Neuron (in vitro differentiated cells): ENCODE measurements around the gene PTPRH.
A peak's percentile ranks its signal among the peaks of the same experiment; 100 is the strongest.
"Not testable (repeated sequence)": the region's sequence is repeated elsewhere in the genome, so short reads cannot be mapped to it uniquely, and the experiment has no call there.

Experiments
- H2AFZ ChIP-seq: one replicate; pipeline ENCODE4 v1.6.1; 2013; ENCODE audit warnings: low read depth, mild to moderate bottlenecking, inconsistent platforms, low read length, moderate library complexity
- H3K27me3 ChIP-seq: one replicate; pipeline ENCODE4 v1.6.1; 2013; ENCODE audit warnings: low read length; ENCODE audit not compliant: insufficient read depth
- H3K36me3 ChIP-seq: one replicate; pipeline ENCODE4 v1.6.1; 2013; ENCODE audit warnings: low read length; ENCODE audit not compliant: insufficient read depth
- H3K4me1 ChIP-seq: one replicate; pipeline ENCODE4 v1.6.1; 2013; ENCODE audit warnings: low read length; ENCODE audit not compliant: insufficient read depth
- H3K4me3 ChIP-seq: 2 replicates; pipeline ENCODE4 v1.5.1; 2013; ENCODE audit warnings: mild to moderate bottlenecking, low read length, moderate library complexity
- H3K9me3 ChIP-seq: one replicate; pipeline ENCODE4 v1.6.1; 2013; ENCODE audit warnings: low read length

The PTPRH gene

GRCh38 chr19:55225415-55225958, 16.2 kb upstream of the PTPRH start:
- H3K4me3 ChIP-seq = no peak overlapping the region
- H2AFZ ChIP-seq = no peak overlapping the region
- H3K36me3 ChIP-seq = peaks cover 25% of the 10 kb centered on the region
- H3K27me3 ChIP-seq = no peaks in the 10 kb centered on the region
- H3K4me1 ChIP-seq = no peaks in the 10 kb centered on the region
- no peaks in the 10 kb centered on the region for H3K9me3 ChIP-seq

- not testable (repeated sequence) for H2AFZ ChIP-seq, H3K27me3 ChIP-seq, H3K4me1 ChIP-seq, H3K4me3 ChIP-seq, H3K9me3 ChIP-seq
- H3K36me3 ChIP-seq = peaks cover 24% of the 10 kb centered on the region
Observed at GRCh38 chr19:55224679-55225414, 15.5 kb upstream of the PTPRH start.

- Histone ChIP-seq H3K4me3 (no peak overlapping the region), H2AFZ (no peak overlapping the region), H3K9me3 (peaks cover 4% of the 10 kb centered on the region), H3K4me1 (no peaks in the 10 kb centered on the region), H3K27me3 (no peaks in the 10 kb centered on the region), H3K36me3 (peaks cover 18% of the 10 kb centered on the region)
Observed at GRCh38 chr19:55224038-55224665, 14.9 kb upstream of the PTPRH start.

GRCh38 chr19:55223291-55224037, 14.2 kb upstream of the PTPRH start:
- Histone ChIP-seq H2AFZ (no peak overlapping the region), H3K36me3 (peaks cover 15% of the 10 kb centered on the region), H3K4me3 (no peak overlapping the region), H3K4me1 (no peaks in the 10 kb centered on the region), H3K27me3 (no peaks in the 10 kb centered on the region), H3K9me3 (peaks cover 4% of the 10 kb centered on the region)

GRCh38 chr19:55220525-55220924, 11.2 kb upstream of the PTPRH start:
- H3K36me3 ChIP-seq = no peaks in the 10 kb centered on the region
- H2AFZ ChIP-seq = no peak overlapping the region
- H3K4me1 ChIP-seq = peaks cover 6% of the 10 kb centered on the region
- H3K9me3 ChIP-seq = peaks cover 4% of the 10 kb centered on the region
- H3K27me3 ChIP-seq = no peaks in the 10 kb centered on the region
- no peak overlapping the region for H3K4me3 ChIP-seq

GRCh38 chr19:55216461-55217198, 7.3 kb upstream of the PTPRH start:
- H3K36me3 ChIP-seq = no peaks in the 10 kb centered on the region
- peak overlapping the region; percentile 33 for H2AFZ ChIP-seq
- peaks cover 6% of the 10 kb centered on the region for H3K4me1 ChIP-seq
- peak overlapping the region; percentile 74 for H3K4me3 ChIP-seq
- peaks cover 9% of the 10 kb centered on the region for H3K9me3 ChIP-seq
- H3K27me3 ChIP-seq = no peaks in the 10 kb centered on the region

- Histone ChIP-seq H3K9me3 (peaks cover 5% of the 10 kb centered on the region), H3K4me3 (no peak overlapping the region), H3K36me3 (no peaks in the 10 kb centered on the region), H3K4me1 (peaks cover 21% of the 10 kb centered on the region), H2AFZ (no peak overlapping the region), H3K27me3 (no peaks in the 10 kb centered on the region)
Observed at GRCh38 chr19:55213547-55213946, 4.2 kb upstream of the PTPRH start.

GRCh38 chr19:55212447-55212846, 3.1 kb upstream of the PTPRH start:
- no peak overlapping the region for H2AFZ ChIP-seq
- H3K36me3 ChIP-seq = no peaks in the 10 kb centered on the region
- no peaks in the 10 kb centered on the region for H3K27me3 ChIP-seq
- H3K4me1 ChIP-seq = peaks cover 21% of the 10 kb centered on the region
- no peak overlapping the region for H3K4me3 ChIP-seq
- peaks cover 5% of the 10 kb centered on the region for H3K9me3 ChIP-seq

- Histone ChIP-seq H3K27me3 (no peaks in the 10 kb centered on the region), H3K9me3 (peaks cover 5% of the 10 kb centered on the region), H3K36me3 (no peaks in the 10 kb centered on the region), H3K4me3 (no peak overlapping the region), H3K4me1 (peaks cover 24% of the 10 kb centered on the region), H2AFZ (no peak overlapping the region)
Observed at GRCh38 chr19:55209693-55210472, 582 bp upstream of the PTPRH start.

GRCh38 chr19:55206664-55207500, 2.4 kb downstream of the PTPRH start:
- no peaks in the 10 kb centered on the region for H3K36me3 ChIP-seq
- no peak overlapping the region for H3K4me3 ChIP-seq
- peaks cover 24% of the 10 kb centered on the region for H3K4me1 ChIP-seq

GRCh38 chr19:55202199-55202598, 7.1 kb downstream of the PTPRH start:
- not testable (repeated sequence) for H3K9me3 ChIP-seq, H2AFZ ChIP-seq, H3K4me3 ChIP-seq, H3K36me3 ChIP-seq, H3K27me3 ChIP-seq, H3K4me1 ChIP-seq

More at GRCh38 chr19:55206664-55207500, 2.4 kb downstream of the PTPRH start:
- Histone ChIP-seq H3K27me3 (no peaks in the 10 kb centered on the region), H3K9me3 (no peaks in the 10 kb centered on the region), H2AFZ (no peak overlapping the region)
